Measurements from ENCODE around the gene IGFBP7. TPM values are rescaled to one million over a fixed set of nuclear protein-coding genes. Genes with fewer than 3 reads are reported as not detected.

The IGFBP7 gene
- polyA plus RNA-seq, 1 donor from 2014 or later, result not detected

GRCh38 chr4:57146444-57146843 is 36.3 kb upstream of the IGFBP7 start:
- Mint-ChIP-seq H3K4me3 (no peak overlapping the region), H3K4me1 (no peaks in the 10 kb centered on the region), H3K27me3 (no peaks in the 10 kb centered on the region), H3K36me3 (peaks cover 1% of the 10 kb centered on the region), H3K9me3 (peaks cover 0 to 2% (median 2%) of the 10 kb centered on the region in 3 donors), H3K27ac (no peak overlapping the region)

GRCh38 chr4:57144466-57144865 is 34.3 kb upstream of the IGFBP7 start:
- Mint-ChIP-seq H3K36me3 (peaks cover 1% of the 10 kb centered on the region), H3K27me3 (peaks cover 1% of the 10 kb centered on the region), H3K27ac (no peak overlapping the region), H3K4me3 (no peak overlapping the region), H3K9me3 (peaks cover 0 to 2% (median 2%) of the 10 kb centered on the region in 3 donors), H3K4me1 (no peaks in the 10 kb centered on the region)

GRCh38 chr4:57139783-57140182 is 29.6 kb upstream of the IGFBP7 start:
- peaks cover 4% of the 10 kb centered on the region for H3K27me3 Mint-ChIP-seq
- H3K36me3 Mint-ChIP-seq, result no peaks in the 10 kb centered on the region
- H3K9me3 Mint-ChIP-seq, result peaks cover 0 to 4% (median 1%) of the 10 kb centered on the region in 3 donors
- H3K4me3 Mint-ChIP-seq, result no peak overlapping the region
- H3K27ac Mint-ChIP-seq, result no peak overlapping the region
- no peaks in the 10 kb centered on the region for H3K4me1 Mint-ChIP-seq

GRCh38 chr4:57137261-57137660 is 27.1 kb upstream of the IGFBP7 start:
- H3K9me3 Mint-ChIP-seq, result peaks cover 0 to 4% (median 0%) of the 10 kb centered on the region in 3 donors
- no peak overlapping the region for H3K4me3 Mint-ChIP-seq
- no peaks in the 10 kb centered on the region for H3K36me3 Mint-ChIP-seq
- peaks cover 10% of the 10 kb centered on the region for H3K27me3 Mint-ChIP-seq
- H3K27ac Mint-ChIP-seq, result no peak overlapping the region
- no peaks in the 10 kb centered on the region for H3K4me1 Mint-ChIP-seq

- Mint-ChIP-seq H3K9me3 (peaks cover 0 to 4% (median 0%) of the 10 kb centered on the region in 3 donors), H3K27me3 (peaks cover 10% of the 10 kb centered on the region), H3K36me3 (no peaks in the 10 kb centered on the region), H3K4me3 (no peak overlapping the region), H3K4me1 (no peaks in the 10 kb centered on the region), H3K27ac (no peak overlapping the region)
Observed at GRCh38 chr4:57136281-57136680, 26.1 kb upstream of the IGFBP7 start.

- no peaks in the 10 kb centered on the region for H3K36me3 Mint-ChIP-seq
- H3K27me3 Mint-ChIP-seq, result peaks cover 9% of the 10 kb centered on the region
- no peak overlapping the region for H3K27ac Mint-ChIP-seq
- no peak overlapping the region for H3K4me3 Mint-ChIP-seq
- no peaks in the 10 kb centered on the region for H3K4me1 Mint-ChIP-seq
- H3K9me3 Mint-ChIP-seq, result peaks cover 0 to 11% (median 1%) of the 10 kb centered on the region in 3 donors
Observed at GRCh38 chr4:57132743-57133137, 22.6 kb upstream of the IGFBP7 start.

- Mint-ChIP-seq H3K4me1 (no peaks in the 10 kb centered on the region), H3K9me3 (peaks cover 1 to 14% (median 1%) of the 10 kb centered on the region in 3 donors), H3K27me3 (peaks cover 9% of the 10 kb centered on the region), H3K36me3 (no peaks in the 10 kb centered on the region), H3K4me3 (no peak overlapping the region), H3K27ac (no peak overlapping the region)
Observed at GRCh38 chr4:57131849-57132742, 21.9 kb upstream of the IGFBP7 start.

- H3K9me3 Mint-ChIP-seq, result peaks cover 1 to 20% (median 7%) of the 10 kb centered on the region in 3 donors
- no peaks in the 10 kb centered on the region for H3K4me1 Mint-ChIP-seq
- H3K36me3 Mint-ChIP-seq, result no peaks in the 10 kb centered on the region
- H3K27ac Mint-ChIP-seq, result no peak overlapping the region
- H3K4me3 Mint-ChIP-seq, result no peak overlapping the region
- H3K27me3 Mint-ChIP-seq, result peaks cover 6% of the 10 kb centered on the region
Observed at GRCh38 chr4:57129477-57129876, 19.3 kb upstream of the IGFBP7 start.

- H3K4me3 Mint-ChIP-seq, result no peak overlapping the region
- H3K4me1 Mint-ChIP-seq, result no peaks in the 10 kb centered on the region
- H3K36me3 Mint-ChIP-seq, result no peaks in the 10 kb centered on the region
- H3K27ac Mint-ChIP-seq, result no peak overlapping the region
- no peaks in the 10 kb centered on the region for H3K27me3 Mint-ChIP-seq
- H3K9me3 Mint-ChIP-seq, result peaks cover 1 to 20% (median 7%) of the 10 kb centered on the region in 3 donors
Observed at GRCh38 chr4:57127361-57127760, 17.2 kb upstream of the IGFBP7 start.

GRCh38 chr4:57125996-57126395 is 15.8 kb upstream of the IGFBP7 start:
- no peak overlapping the region for H3K4me3 Mint-ChIP-seq
- no peaks in the 10 kb centered on the region for H3K36me3 Mint-ChIP-seq
- H3K27me3 Mint-ChIP-seq, result peaks cover 2% of the 10 kb centered on the region
- no peak overlapping the region for H3K27ac Mint-ChIP-seq
- H3K4me1 Mint-ChIP-seq, result no peaks in the 10 kb centered on the region
- peaks cover 1 to 20% (median 7%) of the 10 kb centered on the region in 3 donors for H3K9me3 Mint-ChIP-seq

- Mint-ChIP-seq H3K27ac (no peak overlapping the region), H3K4me1 (no peaks in the 10 kb centered on the region), H3K9me3 (peaks cover 0 to 20% (median 7%) of the 10 kb centered on the region in 3 donors)
Observed at GRCh38 chr4:57124145-57124544, 14.0 kb upstream of the IGFBP7 start.

GRCh38 chr4:57122959-57123358 is 12.8 kb upstream of the IGFBP7 start:
- Mint-ChIP-seq H3K4me3 (no peak overlapping the region), H3K9me3 (peaks cover 0 to 12% (median 7%) of the 10 kb centered on the region in 3 donors), H3K4me1 (no peaks in the 10 kb centered on the region), H3K36me3 (no peaks in the 10 kb centered on the region), H3K27me3 (peaks cover 2% of the 10 kb centered on the region), H3K27ac (no peak overlapping the region)

More at GRCh38 chr4:57124145-57124544, 14.0 kb upstream of the IGFBP7 start:
- H3K4me3 Mint-ChIP-seq, result no peak overlapping the region
- no peaks in the 10 kb centered on the region for H3K36me3 Mint-ChIP-seq
- H3K27me3 Mint-ChIP-seq, result peaks cover 2% of the 10 kb centered on the region

- no peaks in the 10 kb centered on the region for H3K9me3 Mint-ChIP-seq
- H3K27ac Mint-ChIP-seq, result no peak overlapping the region
- H3K27me3 Mint-ChIP-seq, result peaks cover 14% of the 10 kb centered on the region
- H3K36me3 Mint-ChIP-seq, result no peaks in the 10 kb centered on the region
- no peaks in the 10 kb centered on the region for H3K4me1 Mint-ChIP-seq
- no peak overlapping the region for H3K4me3 Mint-ChIP-seq
Observed at GRCh38 chr4:57119054-57119651, 9.0 kb upstream of the IGFBP7 start.

GRCh38 chr4:57117491-57117890 is 7.3 kb upstream of the IGFBP7 start:
- Mint-ChIP-seq H3K4me3 (no peak overlapping the region), H3K27ac (no peak overlapping the region), H3K36me3 (no peaks in the 10 kb centered on the region), H3K9me3 (no peaks in the 10 kb centered on the region), H3K4me1 (peaks cover 0 to 3% (median 0%) of the 10 kb centered on the region in 3 donors), H3K27me3 (peaks cover 14% of the 10 kb centered on the region)

GRCh38 chr4:57116245-57116644 is 6.1 kb upstream of the IGFBP7 start:
- H3K9me3 Mint-ChIP-seq, result no peaks in the 10 kb centered on the region
- no peak overlapping the region for H3K4me3 Mint-ChIP-seq
- no peak overlapping the region for H3K27ac Mint-ChIP-seq
- H3K4me1 Mint-ChIP-seq, result peaks cover under 1 to 9% (median 1%) of the 10 kb centered on the region in 3 donors
- no peaks in the 10 kb centered on the region for H3K36me3 Mint-ChIP-seq
- H3K27me3 Mint-ChIP-seq, result peaks cover 16% of the 10 kb centered on the region
